ENCODE data around the gene TDP2.

Gene TDP2
- 87.1 to 240 (median 149) reads per million in 18 experiments for total RNA-seq

DNA sequence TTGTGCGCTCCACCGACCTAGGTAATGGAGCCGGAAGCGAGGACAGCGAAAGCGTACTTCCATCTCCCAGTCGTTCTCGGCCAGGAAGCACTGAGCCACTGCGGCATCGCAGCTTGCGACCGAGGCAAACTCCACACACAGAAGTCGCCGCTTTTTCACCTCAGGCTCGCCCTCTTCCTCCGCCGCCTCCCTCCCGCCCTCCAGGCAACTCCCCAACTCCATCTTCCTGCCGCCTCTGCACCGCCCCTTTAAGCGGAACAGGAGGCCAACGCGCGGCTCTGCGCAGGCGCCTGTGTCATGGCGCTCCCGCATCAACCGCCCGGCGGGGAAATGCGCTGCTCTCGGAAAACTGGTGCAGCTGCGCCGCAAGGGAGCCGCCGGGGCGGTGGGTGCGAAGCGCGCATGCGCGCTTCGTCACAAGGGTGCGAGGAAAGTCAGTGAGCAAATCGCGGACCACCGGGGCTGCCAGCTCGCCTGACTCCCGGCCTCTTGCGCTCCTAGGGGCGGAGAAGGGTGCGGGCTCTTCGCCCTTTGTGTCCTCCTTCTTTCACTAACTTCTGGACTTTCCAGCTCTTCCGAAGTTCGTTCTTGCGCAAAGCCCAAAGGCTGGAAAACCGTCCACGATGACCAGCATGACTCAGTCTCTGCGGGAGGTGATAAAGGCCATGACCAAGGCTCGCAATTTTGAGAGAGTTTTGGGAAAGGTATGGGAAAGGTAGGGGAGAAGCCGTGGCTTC lies at the start of gene TDP2, which contains the start of gene ACOT13:
TDP2 (minus strand) TSS at position 259 of the 737 bp plus-strand sequence; CDS start at position 222, 37 bp downstream.
ACOT13 (plus strand) TSS at position 437 of the 737 bp plus-strand sequence; CDS start at position 624, 187 bp downstream.
- DNase-seq = peak; percentile 98 to 99

- no peak for DNase-seq
These were observed 44.0 kb upstream of the TDP2 start for GRCh38 chr6:24710519-24711303.

DNA sequence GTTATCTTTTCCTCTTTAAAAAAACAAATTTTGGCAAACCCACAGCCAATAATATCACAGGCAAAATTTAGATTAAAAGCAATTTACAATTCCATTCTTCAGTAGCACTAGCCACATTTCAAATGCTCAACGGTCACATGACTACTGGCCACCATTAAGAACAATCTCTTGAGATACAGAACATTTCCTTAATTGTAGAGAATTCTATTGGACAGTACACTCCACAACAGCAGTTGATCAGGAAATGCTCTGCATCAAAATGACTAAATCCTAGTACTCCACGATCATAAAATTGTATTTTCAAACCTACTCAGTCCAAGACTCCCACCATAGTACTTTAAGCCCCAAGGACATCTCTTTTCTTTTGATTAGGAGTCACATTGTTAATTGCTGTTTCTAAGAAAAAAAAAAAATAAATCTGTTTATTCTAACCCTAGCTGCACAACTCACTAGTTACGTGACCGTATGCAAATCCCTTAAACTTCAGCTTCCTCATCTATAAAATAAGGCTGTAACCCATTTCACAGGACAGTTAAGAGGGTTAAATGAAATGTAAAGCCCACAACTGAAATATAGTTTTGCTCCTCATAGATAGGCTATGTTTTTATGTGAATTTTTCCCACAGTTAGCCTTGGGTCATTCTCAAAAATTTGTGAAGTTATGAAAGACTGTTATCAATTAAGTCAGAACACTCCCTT lies 42.5 kb upstream of the TDP2 start:
- no peak for DNase-seq

GRCh38 chr6:24708612-24709011 lies 41.9 kb upstream of the TDP2 start:
- DNase-seq = no peak

GRCh38 chr6:24704468-24704867 lies 37.8 kb upstream of the TDP2 start:
- no peak for DNase-seq

GRCh38 chr6:24702720-24703282 lies 36.1 kb upstream of the TDP2 start:
- DNase-seq = no peak

- DNase-seq = no peak
These were observed 33.0 kb upstream of the TDP2 start for GRCh38 chr6:24699521-24700359.

- DNase-seq = no peak
These were observed 29.4 kb upstream of the TDP2 start for GRCh38 chr6:24696097-24696496.

DNA sequence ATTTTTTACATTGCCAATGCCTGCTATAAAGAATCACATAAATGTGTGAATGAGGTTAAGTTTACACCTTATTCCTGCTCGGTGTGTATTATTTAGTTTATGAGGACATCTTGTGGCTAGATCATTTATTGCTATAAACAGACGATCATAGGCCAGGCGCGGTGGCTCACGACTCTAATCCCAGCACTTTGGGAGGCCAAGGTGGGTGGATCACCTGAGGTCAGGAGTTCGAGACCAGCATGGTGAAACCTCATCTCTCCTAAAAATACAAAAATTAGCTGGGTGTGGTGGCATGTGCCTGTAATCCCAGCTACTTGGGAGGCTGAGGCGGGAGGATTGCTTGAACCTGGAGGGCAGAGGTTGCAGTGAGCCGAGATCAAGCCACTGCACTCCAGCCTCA lies 28.9 kb upstream of the TDP2 start:
- DNase-seq = peak; percentile 22 to 59

- no peak for DNase-seq
These were observed 27.5 kb upstream of the TDP2 start for GRCh38 chr6:24694198-24694597.

GRCh38 chr6:24692848-24693592 lies 26.3 kb upstream of the TDP2 start:
- no peak for DNase-seq

DNA sequence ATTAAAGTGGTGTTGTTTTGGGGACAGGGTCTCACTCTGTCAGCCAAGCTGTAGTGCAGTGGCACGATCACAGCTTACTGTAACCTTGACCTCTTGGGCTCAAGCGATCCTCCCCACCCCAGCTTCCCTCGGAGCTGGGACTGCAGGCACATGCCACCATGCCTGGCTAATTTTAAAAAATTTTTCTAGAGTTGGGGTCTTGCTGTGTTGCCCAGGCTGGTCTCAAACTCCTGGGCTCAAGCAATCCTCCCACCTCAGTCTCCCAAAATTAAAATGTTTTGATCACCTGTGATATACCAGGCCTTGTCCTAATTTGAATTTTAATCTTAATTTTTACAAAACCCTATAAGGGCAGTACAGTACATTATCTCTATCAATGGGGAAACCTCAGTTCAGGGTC lies 25.7 kb upstream of the TDP2 start:
- no peak for DNase-seq

- no peak for DNase-seq
These were observed 25.3 kb upstream of the TDP2 start for GRCh38 chr6:24692003-24692402.

DNA sequence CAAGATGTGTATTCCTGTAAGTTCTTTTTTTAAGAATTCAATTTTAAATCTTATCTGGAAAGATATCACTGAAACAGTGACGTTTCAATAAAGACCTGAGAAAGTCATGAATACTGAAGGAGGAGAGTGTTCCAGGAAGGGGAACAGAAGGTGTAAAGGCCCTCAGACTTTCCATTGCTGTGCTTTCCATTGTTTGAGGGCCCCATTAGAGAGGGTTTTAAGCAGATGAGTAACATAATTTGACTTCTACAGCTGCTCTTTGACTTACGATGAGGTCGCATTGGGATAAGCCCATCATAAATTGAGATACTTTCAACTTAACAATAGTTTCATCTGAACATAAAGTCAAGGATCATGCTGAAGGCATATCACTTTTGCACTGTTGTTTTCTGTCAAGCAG lies 24.9 kb upstream of the TDP2 start:
- DNase-seq = no peak

GRCh38 chr6:24690593-24690992 lies 23.9 kb upstream of the TDP2 start:
- no peak for DNase-seq

- DNase-seq = no peak
These were observed 23.3 kb upstream of the TDP2 start for GRCh38 chr6:24689964-24690363.

DNA sequence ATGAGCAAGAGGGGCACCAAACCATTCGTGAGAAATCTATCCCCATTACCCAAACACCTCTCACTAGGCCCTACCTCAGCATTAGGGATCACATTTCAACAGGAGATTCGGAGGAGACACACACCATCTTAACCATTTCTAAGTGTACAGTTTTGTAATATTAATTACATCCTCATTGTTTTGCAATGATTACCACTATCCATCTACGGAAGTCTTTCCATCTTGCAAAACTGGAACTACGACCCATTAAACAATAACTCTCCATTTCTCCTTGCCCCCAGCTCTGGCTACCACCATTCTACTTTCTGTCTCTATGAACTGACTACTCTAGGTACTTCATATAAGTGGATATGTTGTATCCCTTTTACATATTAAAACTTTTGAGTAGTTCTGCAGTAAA lies 20.2 kb upstream of the TDP2 start:
- peak in 1 of 2 donors; percentile 65 for DNase-seq

DNA sequence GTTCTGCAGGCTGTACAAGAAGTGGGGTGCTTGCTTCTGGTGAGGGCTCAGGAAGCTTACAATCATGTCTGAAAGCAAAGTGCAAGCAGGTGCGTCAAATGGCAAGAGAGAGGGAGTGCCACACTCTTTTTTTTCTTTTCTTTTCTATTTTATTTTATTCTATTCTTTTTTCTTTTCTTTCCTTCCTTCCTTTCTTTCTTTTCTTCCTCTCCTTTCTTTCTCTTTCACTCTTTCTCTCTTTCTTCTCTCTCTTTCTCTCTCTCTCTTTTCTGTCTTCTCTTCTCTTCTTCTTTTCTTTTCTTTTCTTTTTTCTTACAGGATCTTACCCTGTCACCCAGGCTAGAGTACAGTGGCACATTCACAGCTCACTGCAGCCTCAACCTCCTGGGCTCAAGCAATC lies 19.7 kb upstream of the TDP2 start:
- DNase-seq = no peak

DNA sequence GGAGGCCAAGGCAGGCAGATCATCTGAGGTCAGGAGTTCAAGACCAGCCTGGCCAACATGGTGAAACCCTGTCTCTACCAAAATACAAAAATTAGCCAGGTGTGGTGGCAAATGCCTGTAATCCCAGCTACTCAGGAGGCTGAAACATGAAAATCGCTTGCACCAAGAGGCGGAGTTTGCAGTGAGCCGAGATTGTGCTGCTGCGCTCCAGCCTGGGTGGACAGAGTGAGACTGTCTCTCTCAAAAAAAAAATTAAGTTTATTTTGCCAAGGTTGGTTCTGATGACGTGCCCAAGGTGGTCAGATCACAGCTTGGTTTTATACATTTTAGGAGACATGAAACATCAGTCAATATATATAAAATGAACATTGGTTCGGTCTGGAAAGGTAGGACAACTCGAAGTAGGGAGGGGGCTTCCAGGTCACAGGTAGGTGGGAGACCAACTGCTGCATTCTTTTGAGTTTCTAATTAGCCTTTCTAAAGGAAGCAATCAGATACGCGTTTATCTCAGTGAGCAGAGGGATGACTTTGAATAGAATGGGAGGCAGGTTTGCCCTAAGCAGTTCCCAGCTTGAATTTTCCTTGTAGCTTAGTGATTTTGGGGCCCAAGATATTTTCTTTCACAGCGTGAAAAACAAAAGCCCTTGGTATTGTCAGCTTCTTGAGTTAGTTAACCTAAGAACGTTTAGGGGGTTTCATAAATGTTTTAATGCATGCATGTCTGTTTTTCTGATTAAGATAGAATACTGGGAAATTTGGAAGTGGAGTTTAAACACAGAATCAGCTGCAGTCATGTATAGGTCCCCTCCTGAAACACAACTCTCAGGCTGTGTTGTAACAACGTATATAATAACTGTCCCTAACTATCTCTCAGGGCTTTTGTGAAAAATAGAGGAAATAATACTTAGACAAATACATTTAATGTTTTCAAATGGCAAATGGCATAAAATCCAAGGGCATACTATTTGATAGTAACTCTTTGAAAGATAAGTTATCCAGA lies 16.9 kb upstream of the TDP2 start:
- DNase-seq = no peak

DNA sequence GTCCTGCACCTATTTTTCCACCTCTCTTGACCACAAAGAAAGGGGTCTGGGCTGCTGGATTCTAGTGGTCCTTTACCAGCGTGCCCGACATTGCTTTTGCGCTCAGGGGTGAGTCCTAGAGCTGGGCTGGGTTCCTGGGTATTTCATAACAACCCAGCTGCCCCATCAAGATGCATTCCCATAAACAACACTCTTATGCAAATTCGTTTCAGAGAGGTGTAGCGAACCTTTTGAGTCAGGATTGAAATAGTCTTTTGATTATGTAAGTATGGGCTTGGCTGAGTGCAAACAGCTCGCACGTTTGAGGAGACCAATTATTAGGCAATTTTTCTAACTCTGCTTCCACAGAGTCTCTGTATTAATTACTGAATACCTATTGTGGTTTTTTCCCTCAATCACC lies 13.9 kb upstream of the TDP2 start:
- DNase-seq = no peak

Data from inflammatory macrophage (primary cell).